Measurements from ENCODE around the gene PAM16. TPM values are rescaled to one million over a fixed set of nuclear protein-coding genes. Genes with fewer than 3 reads are reported as not detected.

The PAM16 gene
- total and polyA plus RNA-seq, 9 of the 15 experiments (the other 6 are each of a cell fraction or from before 2014, with no cell fraction given) = 38.7 to 273 (median 79.3) TPM

- H3K4me2 ChIP-seq (ENCODE audit: insufficient read depth, low read length) = no peak overlapping the region
- FAIRE-seq (no peak), ATAC-seq (no peak), DNase-seq (ENCODE audit: extremely low read depth in 1 of 4, low spot score in 3 of 4) (no peak)
- H3K9me3 ChIP-seq (replicated peaks; ENCODE audit: control insufficient read depth, insufficient read depth, low read depth, low read length) = peaks cover 9% of the 10 kb centered on the region; the same call in 1 of the 2 replicates
- H3K27ac ChIP-seq (ENCODE audit: extremely low read depth, low read depth, low read length) = no peak overlapping the region
- no peak overlapping the region for H2AFZ ChIP-seq (ENCODE audit: low read depth, low read length)
- WGBS (ENCODE audit: insufficient coverage, low coverage, missing lambda C conversion rate) = 98% methylated on average over 13 of the region's 13 CpGs
- H3K4me3 ChIP-seq = no peak overlapping the region
- TF ChIP-seq ZNF282 (CRISPR knock-in tag; IDR thresholded peaks at IDR 0.05) (no peak), MTA2 (IDR thresholded peaks at IDR 0.05; ENCODE audit: low read depth) (no peak), U2AF2 (optimal IDR thresholded peaks at IDR 0.05; ENCODE audit: low read depth, low read length) (no peak), HDAC1 (IDR thresholded peaks at IDR 0.05) (no peak), PCBP1 (IDR thresholded peaks at IDR 0.05; ENCODE audit: low read depth, low read length, poor library complexity, severe bottlenecking) (no peak), CHCHD3 (CRISPR knock-in tag; IDR thresholded peaks at IDR 0.05) (no peak), ZNF12 (CRISPR knock-in tag; IDR thresholded peaks at IDR 0.05) (no peak), XRCC5 (IDR thresholded peaks at IDR 0.05; ENCODE audit: low read depth, low read length) (no peak), PHF20 (IDR thresholded peaks at IDR 0.05; ENCODE audit: partially characterized antibody) (no peak), SMAD4 (CRISPR knock-in tag; conservative IDR thresholded peaks at IDR 0.05) (no peak), ZNF134 (CRISPR knock-in tag; conservative IDR thresholded peaks at IDR 0.05) (no peak), ZC3H8 (IDR thresholded peaks at IDR 0.05) (no peak), GTF2F1 (IDR thresholded peaks at IDR 0.05; ENCODE audit: low read depth, low read length) (no peak), MITF (IDR thresholded peaks at IDR 0.05) (no peak), ZBTB34 (CRISPR knock-in tag; IDR thresholded peaks at IDR 0.05) (no peak), FOXK1 (CRISPR knock-in tag; IDR thresholded peaks at IDR 0.05; ENCODE audit: borderline replicate concordance) (no peak), NCOA6 (IDR thresholded peaks at IDR 0.05) (no peak), STAT5B (CRISPR knock-in tag; IDR thresholded peaks at IDR 0.05) (no peak), ZNF76 (CRISPR knock-in tag; IDR thresholded peaks at IDR 0.05; ENCODE audit: borderline replicate concordance) (no peak)
- no TSS peak for BruUV-seq (replicated peaks)
- no peaks in the 10 kb centered on the region for H3K9me1 ChIP-seq (ENCODE audit: control insufficient read depth, insufficient read depth, low read length)
- H4K20me1 ChIP-seq (replicated peaks; ENCODE audit: control insufficient read depth, insufficient read depth, low read length) = peaks cover 2% of the 10 kb centered on the region; the same call in 1 of the 2 replicates
- H3K9ac ChIP-seq (ENCODE audit: insufficient read depth in 1 of 2, low read depth in 2 of 2, low read length in 2 of 2) = peak overlapping the region in 1 of 2 experiments; percentile 63; a peak in 2 of 4 replicates
- peaks cover 0 to 50% of the 10 kb centered on the region in 2 experiments; a peak in 2 of 5 replicates for H3K4me1 ChIP-seq (replicated peaks in 1 of 2; ENCODE audit: control insufficient read depth in 2 of 2, insufficient read depth in 2 of 2, low read length in 2 of 2)
- peaks cover 76% of the 10 kb centered on the region; the same call in 2 of the 3 replicates for H3K36me3 ChIP-seq (ENCODE audit: control insufficient read depth, insufficient read depth, low read length)
- ChIA-PET POLR2A (interaction anchor here (1.3 kb wide), 1 partner anchor 9 kb away, joined by 7 read pairs; no protein-coding TSS in a partner anchor), CTCF (ENCODE audit: low intra/inter-chr PET ratio) (no interaction called here)
- H3K79me2 ChIP-seq (ENCODE audit: control insufficient read depth, insufficient read depth, low read length) = peaks cover 50% of the 10 kb centered on the region
- in situ Hi-C loops (cut with MboI) (no loop called here), intact Hi-C loops (cut with micrococcal nuclease) (no loop called here)
- H3K27me3 ChIP-seq (ENCODE audit: control insufficient read depth in 2 of 2, insufficient read depth in 2 of 2, low read length in 2 of 2) = no peaks in the 10 kb centered on the region
Measured at GRCh38 chr16:4341250-4341649, 9.9 kb downstream of the PAM16 start.

Data from K562 (cell line).